H1 (cell line): ENCODE measurements around the gene GRHL3. TPM values are rescaled to one million over a fixed set of nuclear protein-coding genes. Genes with fewer than 3 reads are reported as not detected.

Experiments
- CEBPB ChIP-seq: IDR thresholded peaks from 2 replicates; pipeline ENCODE4 v1.6.1; 2012; ENCODE audit warnings: low read depth, low read length
- JUND ChIP-seq: IDR thresholded peaks from 2 replicates; pipeline ENCODE4 v1.6.1; 2011; ENCODE audit warnings: mild to moderate bottlenecking, improper control_type of control experiment, low read length
- KDM4A ChIP-seq: IDR thresholded peaks from one replicate; pipeline ENCODE4 v1.7.1; 2012; ENCODE audit warnings: low read depth, mild to moderate bottlenecking, moderate library complexity, low read length, inconsistent platforms; ENCODE audit not compliant: severe bottlenecking
- MAFK ChIP-seq: IDR thresholded peaks from 2 replicates; pipeline ENCODE4 v1.6.1; 2012; ENCODE audit warnings: low read depth, mild to moderate bottlenecking, improper control_type of control experiment, low read length
- polyA plus RNA-seq, 7 experiments: library from polyadenylated mRNA; depleted of rRNA in 3 of 7; stranded (reverse) in 5 of 7; unstranded in 2 of 7; fragments of >200 nt in 5 of 7; fragments of 200-250 nt in 2 of 7; gene quantifications; 1 replicate in 5 of 7; 2 replicates in 1 of 7; 4 replicates in 1 of 7; pipeline versions ENCODE4 v1.2.1 to v1.2.3, GENCODE V29; 2011 to 2013; ENCODE audit warnings: missing spikeins in 2 of 7, mixed read lengths in 2 of 7
- total RNA-seq: library from RNA; stranded (reverse); fragmentation: NEBNext Ultra II Directional; extraction: Animal tissue kit (Norgen Biotek cat#: 25700); gene quantifications from 2 replicates; pipeline ENCODE4 v1.2.1, GENCODE V29; 2021

GRHL3 gene
- total and polyA plus RNA-seq, 2 of the 8 experiments (the other 6 are each of a cell fraction or from before 2014, with no cell fraction given), result 0.80 to 1.8 TPM

GRCh38 chr1:24329331-24329730, 10.2 kb downstream of the GRHL3 start (continued):
- TF ChIP-seq MAFK (no peak), KDM4A (no peak), JUND (no peak), CEBPB (no peak)
